DMS79 treated with DMSO at 0.1 percent for 48 hours (cell line): ENCODE data around the gene NDUFB10.

Experiments
- DNase-seq: peaks from one replicate; lab custom pipeline; 2025; lab: John Stamatoyannopoulos, UW

Gene NDUFB10

DNA sequence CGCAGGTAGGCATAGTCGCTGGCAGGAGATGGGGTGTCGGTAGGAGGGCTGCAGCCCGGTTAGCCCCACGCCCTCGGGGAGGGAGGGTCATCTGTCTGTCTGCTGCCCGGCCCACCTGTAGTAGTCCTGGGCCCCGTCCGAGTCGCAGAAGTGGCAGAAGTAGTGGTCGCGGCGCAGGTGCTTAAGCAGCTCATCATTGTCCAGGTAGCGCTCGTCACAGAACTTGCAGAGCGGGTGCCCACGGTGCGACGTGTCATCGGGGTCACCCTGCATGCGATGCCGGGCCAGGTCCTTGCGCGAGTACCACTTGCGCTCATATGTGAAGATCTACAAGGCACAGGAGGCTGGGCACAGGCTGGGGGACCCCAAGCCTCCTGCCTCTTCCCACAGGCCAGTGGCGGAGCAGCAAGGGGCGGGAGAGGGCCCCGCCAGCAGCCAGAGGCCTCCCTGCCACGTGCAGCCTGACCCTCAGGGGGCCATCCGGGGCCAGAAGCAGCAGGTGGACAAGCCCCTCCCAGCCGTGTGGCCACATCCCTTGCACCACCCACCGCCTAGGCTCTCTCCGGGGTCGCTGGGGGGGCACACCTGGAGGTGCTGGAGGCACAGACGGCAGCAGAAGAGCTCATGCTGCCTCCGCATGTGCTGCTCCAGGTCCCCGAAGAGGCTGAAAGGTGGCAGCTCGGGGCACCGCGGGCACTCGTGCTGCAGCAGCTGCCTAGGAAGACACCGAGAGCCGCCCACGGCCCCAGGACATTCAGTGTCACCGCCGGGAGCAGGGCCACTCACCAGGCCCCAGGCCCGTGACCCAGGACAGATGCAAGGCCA is 43.3 kb downstream of the NDUFB10 start:
- DNase-seq: no peak

DNA sequence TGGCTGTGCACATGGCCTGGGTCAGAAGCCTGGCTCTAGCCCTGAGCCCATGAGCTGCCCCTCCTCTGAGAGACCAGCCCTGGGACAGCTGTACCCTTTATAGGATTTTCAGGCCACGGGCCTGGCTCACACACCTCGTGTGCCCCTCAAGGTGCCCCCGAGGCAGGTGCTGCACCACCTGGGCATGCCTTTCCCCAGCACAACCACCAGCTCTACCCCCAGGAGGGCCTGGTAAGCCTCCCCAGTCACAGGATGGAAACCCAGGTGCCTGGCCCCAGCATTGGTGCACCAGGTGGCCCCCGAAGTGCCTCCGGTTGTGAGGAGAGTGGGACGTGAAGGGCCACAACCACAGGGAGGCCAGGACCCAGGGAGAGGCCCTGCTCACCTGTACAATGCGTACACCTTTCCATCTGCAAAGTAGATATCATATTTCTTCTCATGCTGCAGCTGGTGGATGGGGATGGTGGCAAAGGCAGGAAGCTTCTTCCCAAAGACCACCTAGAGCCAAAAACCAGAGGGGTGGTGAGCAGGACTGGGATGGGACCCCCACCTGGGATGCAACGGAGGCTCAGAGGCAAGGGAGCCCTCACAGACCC is 44.0 kb downstream of the NDUFB10 start:
- DNase-seq: no peak

DNA sequence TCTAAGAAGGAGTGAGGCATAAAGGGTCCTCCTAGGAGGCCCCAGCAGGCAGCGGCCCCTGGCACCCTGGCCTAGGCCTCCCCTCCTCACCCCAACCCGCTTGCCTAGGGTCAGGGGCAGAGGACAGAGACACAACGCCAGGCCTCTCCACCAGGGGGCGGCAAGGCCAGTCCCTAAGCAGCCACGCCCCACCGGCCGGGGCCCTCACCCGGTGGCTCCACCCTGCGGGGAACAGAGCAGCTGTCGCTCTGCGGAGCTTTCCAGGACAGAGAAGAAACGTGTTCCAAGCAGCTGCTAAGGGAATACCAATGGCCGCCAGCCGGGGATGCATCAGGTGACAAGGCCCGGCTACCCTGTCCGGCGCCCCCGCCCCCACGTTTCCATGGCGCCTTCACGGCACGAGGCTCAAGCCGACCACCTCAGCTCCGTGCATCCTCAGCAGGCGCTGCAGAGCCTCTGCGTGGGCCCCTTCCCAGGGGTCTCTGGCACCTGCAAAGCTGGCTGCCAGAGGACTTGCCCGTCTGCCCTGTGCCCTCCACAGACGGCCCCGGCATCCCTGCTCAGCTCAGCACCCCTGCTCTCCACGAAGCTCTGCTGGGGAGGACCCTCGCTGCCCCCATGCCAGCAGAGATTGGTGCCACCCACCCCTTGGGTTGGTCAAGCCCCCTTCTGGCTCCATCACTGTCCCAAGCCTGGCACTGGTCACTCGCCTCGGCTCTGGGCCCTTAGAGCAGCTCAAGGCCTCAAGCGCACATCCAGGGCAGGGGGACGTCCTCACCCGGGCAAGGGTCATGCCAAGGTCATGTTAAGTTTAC is 44.7 kb downstream of the NDUFB10 start:
- DNase-seq: peak; percentile 13

DNA sequence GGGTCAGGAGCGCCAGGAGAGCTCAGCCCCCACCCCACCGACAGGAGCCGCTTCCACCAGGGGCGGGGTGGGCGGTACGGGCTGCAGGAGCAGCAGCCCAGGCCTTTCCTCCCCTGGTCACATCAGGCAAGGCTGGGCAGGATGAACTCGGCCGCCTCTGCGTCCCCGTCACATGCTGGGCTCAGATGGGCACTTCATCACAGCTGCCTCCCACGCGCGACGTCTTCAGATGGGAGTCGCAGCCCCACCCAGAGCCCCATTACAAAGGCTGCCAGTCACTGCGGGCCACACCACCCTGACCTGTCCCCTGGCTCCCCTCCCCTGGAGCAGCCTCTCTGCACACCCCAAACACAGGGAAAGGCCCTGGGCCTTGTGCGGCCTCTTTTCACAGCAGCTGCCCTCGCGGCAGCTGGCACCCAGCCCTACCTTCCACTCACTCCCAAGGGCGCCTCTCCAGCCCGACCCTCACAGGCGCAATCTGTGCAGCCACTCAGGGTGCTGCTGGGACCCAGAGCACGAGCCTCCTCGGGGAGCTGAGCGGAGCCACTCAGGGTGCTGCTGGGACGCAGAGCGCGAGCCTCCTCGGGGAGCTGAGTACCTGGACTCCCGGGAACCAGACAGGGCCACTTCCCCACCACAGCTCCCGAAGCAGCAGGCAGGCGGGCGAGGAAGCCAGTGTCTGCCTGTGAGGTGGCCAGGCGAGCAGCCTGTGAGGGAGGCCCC is 45.6 kb downstream of the NDUFB10 start:
- no peak for DNase-seq

DNA sequence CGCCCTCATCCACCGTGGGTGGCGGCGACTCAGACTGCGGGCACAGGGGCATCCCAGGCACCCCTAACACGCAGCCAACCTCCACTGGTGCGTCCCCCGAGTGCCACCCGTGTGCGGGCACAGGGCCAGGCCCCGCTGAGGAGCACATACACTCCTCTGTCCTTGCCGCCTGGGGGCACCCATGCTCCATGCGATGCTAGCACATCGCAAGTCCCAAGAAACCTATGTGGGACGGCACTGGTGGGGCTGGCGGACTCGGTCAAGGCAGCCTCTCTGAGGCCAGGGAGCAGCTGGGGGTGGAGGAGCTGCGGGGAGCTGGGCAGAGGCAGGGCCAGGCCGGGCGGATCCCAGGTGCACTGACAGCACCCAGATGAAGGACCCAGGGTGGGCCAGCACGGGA is 46.3 kb downstream of the NDUFB10 start:
- peak; percentile 29 for DNase-seq

DNA sequence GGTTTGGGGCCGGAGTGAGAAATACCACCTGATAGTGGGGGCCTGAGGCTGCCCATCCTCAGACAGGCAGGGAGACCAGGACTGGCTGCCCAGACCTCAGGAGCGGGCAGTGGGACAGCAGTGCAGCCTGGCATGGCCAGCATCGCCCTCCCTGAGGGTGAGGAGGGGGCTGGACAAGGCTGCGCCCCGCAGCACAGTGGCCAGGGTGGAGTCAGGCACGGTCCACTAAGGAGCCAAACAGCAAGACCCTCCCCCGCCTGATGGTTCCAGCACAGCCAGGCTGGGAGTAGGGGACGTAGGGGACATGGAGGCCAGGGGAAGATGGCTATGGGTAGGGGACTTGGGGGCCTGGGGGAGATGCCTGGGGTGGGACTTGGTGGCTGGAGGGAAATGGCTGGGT is 47.0 kb downstream of the NDUFB10 start:
- DNase-seq: no peak

DNA sequence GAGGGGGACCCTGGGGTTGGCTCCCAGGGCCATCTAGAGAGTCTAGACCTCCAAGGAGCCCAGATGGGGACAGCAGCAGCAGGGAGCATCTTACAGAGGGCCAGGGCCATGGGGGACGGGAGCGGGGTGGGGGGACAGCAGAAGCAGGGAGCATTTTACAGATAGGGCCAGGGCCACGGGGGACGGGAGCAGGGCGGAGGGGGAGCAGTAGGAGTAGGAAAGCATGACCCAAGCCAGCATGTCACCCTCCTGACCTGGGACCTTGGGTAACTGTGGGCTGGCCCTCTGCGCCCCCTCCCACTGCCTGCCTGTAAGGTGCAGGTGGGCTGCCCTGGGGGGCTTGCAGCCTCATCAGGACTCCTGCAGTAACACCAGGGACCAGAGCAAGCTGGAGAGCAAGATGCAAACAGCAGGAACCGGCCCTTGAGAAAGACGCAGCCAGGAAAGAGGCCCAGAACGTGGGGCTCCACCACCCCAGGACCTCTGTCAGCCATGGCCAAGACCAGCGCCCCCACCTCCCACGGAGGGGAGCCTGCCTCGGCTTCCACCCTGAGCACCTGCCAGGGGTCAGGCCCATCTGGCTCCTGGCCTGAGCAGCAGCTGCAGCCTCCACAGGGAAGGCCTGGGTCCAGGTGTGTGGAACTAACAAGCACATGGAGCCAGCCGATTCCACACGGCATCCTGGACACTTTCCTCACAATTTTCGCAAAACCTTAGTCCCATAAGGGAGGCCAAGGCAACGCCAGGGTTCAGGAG is 47.9 kb downstream of the NDUFB10 start:
- no peak for DNase-seq

DNA sequence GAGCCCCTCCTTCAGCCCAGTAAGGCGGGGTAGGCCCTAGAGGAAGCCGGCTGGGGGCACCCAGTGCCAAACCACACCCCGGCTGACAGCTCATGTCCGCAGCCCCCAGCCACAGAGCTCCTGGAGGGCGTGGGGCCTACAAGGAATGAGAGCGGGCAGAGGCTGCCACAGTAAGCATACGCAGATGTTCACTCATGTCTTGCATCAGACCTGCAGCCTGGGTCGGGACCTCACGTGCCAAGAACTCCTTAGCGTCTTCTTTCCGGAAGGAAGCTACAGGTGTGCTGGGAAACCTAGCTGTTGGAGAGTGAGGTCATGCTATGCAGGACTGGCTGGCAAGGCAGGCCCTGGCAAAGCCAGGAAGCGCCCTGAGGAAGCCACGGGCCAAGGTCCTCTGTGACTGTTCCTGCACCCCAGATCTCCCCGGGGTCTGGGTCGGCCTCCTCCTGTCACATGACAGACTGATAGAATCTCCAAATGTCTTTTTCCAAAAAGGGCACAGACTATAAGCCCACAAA is 48.7 kb downstream of the NDUFB10 start:
- no peak for DNase-seq

DNA sequence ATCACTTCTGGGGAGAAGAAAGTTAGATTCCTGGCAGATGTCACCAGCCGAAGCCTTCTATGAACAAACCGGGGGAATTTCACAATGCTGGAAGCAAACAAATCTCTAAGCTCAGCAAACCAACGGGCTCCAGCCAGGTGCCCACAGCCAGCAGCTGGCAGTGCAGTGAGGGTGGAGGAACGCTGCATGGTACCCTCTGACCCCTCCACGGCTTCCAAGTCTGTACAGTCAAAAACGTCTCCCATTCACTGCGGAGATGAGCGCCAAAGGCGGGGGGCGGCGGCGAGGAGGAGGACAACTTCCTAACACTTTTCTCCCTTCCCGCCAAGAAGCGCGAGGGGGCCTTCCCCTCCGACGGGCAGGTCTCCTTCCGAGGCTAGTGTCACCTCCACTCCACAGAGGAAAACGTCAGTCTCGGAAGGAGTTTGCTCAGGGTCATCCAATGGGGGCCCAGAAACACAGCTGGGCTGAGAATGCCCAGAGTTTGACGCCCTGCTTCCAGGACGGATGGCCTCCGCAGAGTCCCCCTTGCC is 49.4 kb downstream of the NDUFB10 start:
- no peak for DNase-seq

DNA sequence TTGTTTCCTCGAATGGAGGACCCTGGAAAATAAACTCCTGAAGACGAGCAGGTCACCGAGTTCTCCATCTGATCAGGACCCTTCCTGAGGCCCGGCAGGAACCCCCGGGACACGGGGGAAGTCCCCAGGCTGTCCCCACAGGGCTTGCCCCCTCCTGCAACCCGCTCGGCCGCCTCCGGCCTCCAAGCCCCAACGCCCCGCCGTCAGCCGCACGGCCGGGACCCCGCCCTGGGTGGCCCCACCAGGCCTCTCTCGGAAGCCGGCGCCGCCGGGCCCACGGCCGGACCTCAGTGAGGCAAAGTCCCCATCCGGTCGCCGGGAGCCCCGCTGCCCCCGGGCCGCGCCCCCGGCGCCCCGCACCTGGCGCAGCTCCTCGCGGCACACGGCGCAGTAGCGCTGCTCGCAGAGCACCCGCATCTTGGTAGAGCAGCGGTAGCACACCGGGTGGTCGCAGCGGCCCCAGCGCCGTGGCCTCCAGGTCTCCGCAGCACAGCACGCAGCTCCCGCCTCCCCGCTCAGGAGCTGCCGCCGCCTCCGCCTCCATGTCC is 49.9 kb downstream of the NDUFB10 start:
- no peak for DNase-seq

DNA sequence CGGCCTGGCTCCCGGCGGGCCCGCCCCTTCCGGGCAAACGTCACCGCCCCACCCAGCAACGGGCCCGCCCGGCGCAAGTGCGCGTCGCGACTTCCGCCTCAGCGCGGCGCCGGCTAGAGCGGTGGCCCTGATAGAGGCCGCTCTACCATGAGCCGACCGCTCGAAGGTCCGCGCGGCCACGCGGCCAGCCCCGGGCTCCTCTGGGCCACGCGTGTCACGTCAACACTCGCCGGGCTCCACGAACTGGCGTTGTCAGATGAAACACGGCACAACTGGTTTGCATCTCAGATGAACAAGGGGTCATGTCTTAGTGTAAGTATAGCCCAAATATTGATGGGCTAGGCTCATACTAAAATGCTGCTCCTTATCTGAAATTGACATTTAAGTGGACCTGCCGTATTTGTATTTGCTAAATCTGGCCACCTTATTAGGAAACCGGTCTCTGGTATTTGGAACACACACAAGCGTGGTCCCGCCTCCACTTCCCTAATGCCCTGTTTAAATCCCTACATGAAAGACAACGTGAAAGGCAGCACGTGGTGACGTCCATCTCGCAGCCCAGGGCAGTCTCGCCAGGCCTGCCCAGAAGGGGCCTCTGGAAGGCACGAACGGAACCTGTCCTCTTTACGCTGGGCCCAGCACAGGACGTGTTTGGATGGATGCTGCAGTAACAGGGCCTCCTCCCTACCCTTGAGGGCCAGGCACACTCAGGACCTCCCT is 50.6 kb downstream of the NDUFB10 start, which contains the start of gene ZNF598:
Gene ZNF598, minus strand, starts transcription at position 31 of the 720 bp plus-strand sequence.
- DNase-seq: peak; percentile 58
